Esophagus muscularis mucosa (tissue), 3 donors: ENCODE measurements around the gene HPS3.

Source experiments
- CTCF ChIP-seq, 3 experiments: fragments of 200-600 bp in 2 of 3; fragments of 450-650 bp in 1 of 3; sonication (generic) in 2 of 3; IDR thresholded peaks; one replicate each; pipeline ENCODE4 v1.5.1; 2017 to 2019; ENCODE audit warnings: antibody characterized with exemption in 3 of 3, mild to moderate bottlenecking in 2 of 3, moderate library complexity in 1 of 3
- POLR2A ChIP-seq: fragments of 450-650 bp; IDR thresholded peaks from one replicate; pipeline ENCODE4 v1.6.1; 2017; ENCODE audit warnings: antibody characterized with exemption, moderate library complexity, mild to moderate bottlenecking, low read depth
- POLR2AphosphoS5 ChIP-seq, 2 donors: sonication (generic); formaldehyde crosslinking; IDR thresholded peaks; one replicate each; pipeline ENCODE4 v1.6.1; 2017; ENCODE audit warnings: antibody characterized with exemption in 2 of 2

- TF ChIP-seq CTCF (IDR thresholded peaks at IDR 0.05), result no peak
- no peak for TF ChIP-seq POLR2AphosphoS5 (IDR thresholded peaks at IDR 0.05)
- TF ChIP-seq POLR2A, result no peak
Measured at GRCh38 chr3:149131589-149131988, 2.2 kb downstream of the HPS3 start.
